Left hindlimb (tissue), 1 donor: ENCODE results near the gene GLCE.
"Not testable (repeated sequence)": the region's sequence is repeated elsewhere in the genome, so short reads cannot be mapped to it uniquely, and the experiment has no call there.

Experiments used
- DNase-seq: peaks from one replicate; pipeline ENCODE4 v3.0.0-alpha.2; 2018

The GLCE gene

DNA sequence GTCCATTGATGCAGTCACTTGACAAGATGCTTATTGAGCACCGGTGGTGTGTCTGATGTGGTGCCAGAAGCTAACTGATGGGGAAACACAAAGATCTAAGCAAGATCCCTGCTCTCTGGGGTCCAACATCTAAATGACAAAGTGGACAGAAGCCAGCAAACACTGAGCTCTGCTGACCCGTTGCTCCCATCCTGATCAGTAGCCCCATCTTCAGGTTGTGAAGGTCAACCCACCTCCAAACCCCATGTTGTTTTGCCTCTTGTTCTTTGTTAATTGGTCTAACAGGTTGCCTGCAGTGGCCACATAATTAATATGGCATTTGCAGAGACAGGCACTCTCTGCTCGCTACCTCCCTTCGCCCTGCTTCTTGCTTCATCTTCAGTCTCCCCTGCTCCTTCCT, 21.5 kb upstream of the GLCE start:
- no peak for DNase-seq

DNA sequence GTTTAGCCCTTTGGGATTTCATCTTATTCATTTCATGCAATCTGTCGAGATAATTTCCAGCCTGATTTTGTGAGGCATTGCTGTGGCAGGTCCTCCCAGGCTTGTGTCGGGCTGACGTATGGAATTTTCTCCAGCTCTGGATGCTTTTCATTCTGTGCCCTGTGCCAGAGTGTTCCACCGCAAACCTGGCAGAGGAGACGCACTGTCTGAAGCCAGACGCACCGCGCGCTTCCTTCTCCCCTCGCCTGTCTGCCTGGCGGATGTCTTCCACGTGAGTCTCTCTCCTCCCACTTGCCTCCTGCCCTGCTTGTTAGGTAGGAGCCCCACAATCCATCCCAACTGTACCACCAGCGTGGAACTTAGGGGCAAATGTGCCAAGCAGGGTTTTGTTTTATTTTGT, 20.1 kb upstream of the GLCE start:
- peak; percentile 57 for DNase-seq

DNA sequence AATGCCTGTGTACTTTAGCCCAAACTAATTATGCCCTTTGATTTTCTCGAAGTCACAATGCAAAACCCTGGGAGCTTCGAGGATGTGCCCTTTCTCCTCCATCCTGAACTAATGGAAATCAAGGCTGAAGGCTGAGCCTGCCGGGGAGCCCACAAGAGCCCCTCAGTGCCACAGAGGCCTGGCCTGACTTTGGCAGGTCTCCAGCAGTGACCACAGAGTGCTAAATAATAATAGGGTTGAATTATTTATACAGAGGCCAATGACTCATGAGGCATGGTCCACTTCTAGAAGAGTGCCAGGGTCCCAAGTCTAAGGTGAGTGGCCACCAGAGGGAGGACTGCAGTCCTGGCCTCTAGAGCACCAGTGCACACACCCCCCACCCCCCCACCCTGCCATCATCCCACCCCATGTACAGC, 19.1 kb upstream of the GLCE start:
- no peak for DNase-seq

DNA sequence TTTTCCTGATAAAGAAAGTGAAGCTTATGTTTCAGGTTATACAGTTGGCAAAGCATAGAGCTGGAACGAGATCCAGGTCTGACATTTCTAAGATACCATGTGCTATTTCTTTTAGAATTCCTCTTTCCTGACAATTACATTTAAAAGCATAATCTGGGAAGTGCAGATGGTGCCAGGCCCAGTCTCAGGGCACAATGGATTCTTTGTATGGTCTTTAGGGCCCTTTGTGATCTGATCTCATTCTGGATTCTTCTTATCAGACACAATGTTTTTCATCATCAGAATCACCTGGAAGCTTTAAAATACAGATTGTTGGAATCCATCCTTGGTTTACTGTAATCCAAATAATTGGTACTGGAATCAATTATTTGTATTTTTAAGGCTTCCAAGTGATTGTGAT, 18.6 kb upstream of the GLCE start:
- DNase-seq, result no peak

DNA sequence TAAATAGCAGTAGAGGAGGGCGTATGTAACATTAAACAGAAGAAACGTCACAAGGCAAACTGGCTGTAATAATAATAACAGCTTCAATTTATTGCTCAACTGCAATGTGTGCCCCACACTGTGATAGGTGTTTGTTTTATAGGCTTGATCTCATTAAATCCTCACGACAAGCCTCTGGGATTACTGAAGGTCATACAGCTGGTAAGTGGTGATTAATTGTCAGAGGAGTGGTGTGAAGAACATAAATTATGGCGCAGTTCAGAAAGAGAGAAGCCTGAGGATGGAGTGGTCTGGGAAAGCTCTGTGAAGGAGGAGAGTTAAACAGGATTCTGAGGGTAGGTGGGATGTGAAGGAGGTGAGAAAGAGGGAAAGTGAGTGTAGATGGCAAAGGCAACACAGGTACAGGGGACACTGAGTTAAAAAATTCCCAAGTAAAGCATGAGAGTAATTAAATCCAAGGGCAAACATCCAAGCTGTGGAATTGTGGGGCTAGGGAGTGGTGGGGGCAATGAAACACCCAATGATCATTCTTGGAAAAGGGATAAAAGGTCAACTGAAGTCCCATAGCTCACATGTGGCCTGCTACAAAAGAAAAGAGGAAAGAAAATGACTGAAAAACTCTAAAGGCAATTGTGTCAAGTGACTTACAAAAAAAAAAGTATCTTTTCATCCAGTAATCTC, 16.5 kb upstream of the GLCE start:
- no peak for DNase-seq

DNA sequence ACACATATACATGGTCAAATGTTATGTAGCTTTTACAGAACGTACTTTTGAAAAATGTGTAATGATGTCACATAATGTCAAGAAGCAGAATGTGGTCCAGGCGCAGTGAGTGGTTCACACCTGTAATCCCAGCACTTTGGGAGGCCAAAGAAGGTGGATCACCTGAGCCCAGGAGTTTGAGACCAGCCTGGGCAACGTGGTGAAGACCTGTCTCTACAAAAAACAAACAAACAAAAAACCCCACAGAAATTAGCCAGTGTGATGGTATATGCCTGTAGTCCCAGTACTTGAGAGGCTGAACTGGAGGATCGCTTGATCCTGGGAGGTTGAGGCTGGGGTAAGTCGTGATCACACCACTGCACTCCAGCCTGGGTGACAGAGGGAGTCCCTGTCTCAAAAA, 15.9 kb upstream of the GLCE start:
- DNase-seq, result no peak

DNA sequence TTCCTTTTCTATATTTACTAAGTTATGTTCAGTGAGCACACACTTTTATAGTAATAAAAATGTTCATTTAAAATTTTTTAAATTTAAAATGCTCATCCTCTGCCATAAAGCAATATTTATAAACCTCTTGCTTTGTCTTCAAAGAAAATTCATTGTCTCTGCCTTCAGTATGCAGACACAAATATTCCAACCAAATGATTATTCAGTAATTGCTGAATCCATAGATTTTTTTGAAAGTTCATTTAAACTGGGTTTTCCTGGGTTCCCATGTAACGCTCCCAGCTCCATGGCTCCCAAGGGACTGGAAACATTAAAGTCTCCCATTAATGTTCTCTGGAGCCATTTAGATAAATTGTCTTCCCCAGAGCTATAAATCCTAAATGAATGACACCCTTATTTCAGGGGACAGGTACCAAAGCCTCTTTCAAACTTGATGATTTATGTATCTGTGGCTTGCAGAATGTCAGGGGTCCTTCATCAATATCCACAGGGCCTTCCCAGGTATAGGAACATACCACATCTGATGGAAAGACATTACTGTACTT, 15.2 kb upstream of the GLCE start:
- DNase-seq, result no peak

DNA sequence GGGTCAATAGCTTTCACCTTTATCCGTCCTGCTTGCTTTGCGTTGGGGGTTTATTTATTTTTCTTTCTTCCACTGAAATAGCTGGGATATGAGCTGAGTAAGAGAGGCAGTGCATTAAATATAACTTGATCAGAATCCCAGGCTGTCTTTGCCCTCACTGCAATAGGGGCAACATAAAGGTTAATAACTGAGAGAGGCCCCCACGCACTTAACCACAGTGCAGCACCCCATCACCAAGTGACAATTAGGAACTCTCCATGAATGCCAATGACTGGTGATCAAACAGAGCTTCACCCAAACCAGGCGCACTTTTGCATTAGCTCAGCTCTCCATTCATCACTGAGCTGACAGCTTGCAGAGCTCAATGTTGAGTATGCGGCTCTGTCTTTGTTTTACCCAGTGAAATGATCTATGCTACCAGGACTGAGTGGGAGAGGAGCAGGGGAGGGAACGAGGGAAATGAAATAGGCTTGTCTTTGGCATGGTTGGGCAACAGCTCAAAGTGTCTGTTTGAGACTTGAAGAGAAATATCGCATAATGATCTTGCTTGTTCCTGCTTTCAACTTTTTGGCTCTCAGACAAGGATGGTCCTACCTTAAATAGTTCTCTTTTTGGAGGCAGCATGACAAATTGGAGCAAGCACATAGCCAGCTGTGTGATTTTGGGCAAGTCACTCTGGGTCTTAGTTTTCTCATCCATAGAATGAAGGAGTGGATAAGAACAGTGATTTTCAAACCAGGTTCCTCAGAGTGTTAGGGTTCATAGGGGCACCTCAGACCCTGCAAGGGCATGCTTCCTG, 14.5 kb upstream of the GLCE start:
- DNase-seq, result no peak

DNA sequence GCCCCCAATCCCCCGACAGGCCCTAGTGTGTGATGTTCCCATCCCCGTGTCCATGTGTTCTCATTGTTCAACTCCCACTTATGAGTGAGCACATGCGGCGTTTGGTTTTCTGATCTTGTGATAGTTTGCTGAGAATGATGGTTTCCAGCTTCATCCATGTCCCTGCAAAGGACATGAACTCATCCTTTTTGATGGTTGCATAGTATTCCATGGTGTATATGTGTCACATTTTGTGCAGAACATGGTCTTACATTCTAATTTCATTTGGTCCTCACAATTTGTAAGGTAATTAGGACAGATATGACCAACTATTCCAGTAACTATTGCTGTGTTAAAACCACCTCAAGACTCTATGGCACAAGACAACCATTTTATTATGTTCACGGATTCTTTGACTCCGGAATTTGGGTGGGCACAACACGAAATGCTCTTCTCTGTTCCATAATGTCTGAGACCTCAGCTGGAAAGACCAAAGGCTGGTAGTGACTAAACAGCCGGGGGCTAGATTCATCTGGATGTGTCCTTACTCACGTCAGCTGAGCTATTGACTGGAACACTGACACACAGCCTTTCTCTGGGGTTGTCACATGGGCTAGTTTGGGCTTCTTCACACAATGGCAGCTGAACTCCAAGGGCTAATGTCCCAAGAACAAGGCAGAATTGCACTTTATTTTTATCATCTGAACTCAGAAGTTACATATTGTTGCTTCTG, 13.6 kb upstream of the GLCE start:
- no peak for DNase-seq

DNA sequence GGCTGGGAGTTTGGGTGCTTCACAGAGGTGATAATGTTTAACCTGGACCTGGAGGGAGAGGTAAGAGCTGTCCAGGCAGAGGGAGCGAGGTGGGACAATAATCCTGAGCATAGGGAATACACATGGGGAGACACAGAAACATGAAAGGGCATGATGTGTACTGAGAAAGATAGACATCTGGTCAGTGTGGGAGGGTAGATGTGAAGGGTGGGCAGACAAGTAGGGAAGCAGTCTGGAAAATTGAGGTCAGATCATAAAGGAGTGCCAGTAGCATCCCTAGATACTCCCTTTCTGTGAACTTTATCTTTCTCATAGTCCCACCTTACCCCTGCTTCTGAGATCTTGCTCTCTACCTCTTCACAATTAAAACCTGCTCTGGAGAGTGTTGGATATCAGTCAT, 12.0 kb upstream of the GLCE start:
- DNase-seq, result no peak

DNA sequence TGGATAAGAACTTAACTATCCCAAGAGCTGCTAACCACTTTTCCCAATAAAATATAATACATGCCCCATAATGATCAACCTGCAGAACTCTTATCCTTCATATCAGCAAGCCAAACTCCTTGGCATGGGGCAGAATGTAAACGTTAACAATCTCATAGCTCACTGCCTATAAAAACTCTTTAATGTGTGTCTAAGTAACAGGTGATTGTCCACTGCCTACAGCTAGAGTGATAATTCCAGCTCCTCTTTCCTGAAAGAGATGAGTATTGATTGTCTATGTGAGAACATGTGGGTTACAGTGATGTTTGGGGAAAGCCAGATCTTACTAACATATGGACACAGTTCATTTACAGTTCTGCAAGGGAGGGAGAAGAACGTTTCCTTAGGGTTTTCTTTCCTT, 11.3 kb upstream of the GLCE start:
- DNase-seq, result no peak

DNA sequence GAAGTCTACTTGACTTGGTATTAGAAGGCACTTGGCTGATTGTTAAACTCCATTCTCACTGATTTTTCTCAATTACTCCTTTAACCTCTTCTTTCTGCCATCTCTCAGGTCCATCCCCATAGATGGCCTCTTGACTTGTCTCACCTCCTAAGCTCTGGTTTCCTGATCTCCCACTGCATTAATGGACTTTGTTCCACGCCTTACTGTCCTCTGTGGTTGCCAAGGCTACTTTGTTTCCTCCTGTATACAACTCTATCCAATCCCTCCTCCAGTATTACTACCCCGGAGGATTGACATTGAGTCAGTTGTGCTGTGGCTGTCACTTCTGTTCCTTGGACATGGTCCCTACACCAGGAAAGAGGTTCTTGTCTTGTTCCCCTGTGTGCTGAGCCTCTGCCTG, 10.6 kb upstream of the GLCE start:
- no peak for DNase-seq

DNA sequence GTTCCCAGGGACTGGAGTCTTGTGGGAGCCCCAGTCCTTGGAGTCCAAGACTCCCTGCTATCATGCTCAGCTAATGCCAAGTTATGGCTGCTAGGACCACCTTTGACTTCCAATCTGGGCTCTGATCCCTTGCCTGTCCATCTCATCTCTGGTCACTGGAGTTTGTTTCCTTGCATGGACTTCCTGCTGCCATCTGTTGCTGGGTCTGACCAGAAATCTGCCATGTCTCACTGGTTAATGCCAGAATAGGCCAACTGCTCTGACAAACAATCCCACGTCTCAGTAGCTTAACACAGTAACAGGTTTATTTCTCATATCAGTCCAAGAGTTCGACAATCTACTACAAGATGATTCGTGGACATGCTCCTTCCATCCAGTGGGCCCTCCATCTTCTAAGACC, 10.1 kb upstream of the GLCE start:
- no peak for DNase-seq

DNA sequence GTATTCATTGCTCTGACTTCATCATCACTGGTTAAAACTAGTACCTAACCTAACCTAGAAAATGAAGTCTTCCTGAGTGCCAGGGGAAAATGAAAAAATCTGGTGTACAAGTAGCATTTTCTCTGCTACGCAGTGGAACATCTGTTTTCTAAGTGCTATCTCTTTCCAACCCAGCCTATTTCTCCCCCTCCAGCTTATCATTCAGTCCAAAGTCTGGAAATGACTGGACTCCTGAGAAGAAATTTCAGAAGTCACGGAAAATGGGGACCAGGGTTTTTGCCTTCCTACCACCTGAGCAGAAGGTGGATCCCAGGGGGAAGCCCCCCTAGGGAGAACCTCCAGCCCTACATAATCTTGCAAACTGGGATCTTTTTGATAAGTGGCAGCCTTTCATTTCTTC, 9.6 kb upstream of the GLCE start:
- DNase-seq, result no peak

DNA sequence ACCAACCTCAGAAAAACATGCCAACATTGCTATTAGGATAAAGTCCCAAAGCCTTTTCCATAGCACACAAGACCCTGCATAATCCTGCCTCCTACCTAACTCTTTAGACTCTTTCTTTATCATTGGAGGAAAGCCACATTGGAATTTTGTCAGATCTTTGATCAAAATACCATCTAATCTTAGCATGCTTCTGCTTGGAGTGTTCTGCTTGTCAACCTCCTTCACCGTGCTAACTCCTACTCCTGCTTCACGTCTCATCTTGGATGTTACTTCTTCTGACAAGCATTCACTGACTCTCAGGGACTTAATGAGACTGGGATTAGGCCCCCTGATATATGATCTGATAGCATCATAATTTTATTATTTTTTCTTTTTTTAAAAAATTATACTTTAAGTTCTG, 7.4 kb upstream of the GLCE start:
- no peak for DNase-seq

DNA sequence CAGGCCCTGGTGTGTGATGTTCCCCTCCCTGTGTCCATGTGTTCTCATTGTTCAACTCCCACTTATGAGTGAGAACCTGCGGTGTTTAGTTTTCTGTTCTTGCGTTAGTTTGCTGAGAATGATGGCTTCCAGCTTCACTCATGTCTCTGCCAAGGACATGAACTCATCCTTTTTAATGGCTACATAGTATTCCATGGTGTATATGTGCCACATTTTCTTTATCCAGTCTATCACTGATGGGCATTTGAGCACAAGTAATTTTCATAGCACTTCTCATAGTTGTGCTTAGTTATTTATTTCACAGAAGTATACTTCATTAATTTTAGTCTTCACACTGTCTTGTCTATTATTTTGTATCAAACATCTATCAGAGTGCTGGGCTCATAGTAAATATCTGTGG, 6.8 kb upstream of the GLCE start:
- DNase-seq, result not testable (repeated sequence)

DNA sequence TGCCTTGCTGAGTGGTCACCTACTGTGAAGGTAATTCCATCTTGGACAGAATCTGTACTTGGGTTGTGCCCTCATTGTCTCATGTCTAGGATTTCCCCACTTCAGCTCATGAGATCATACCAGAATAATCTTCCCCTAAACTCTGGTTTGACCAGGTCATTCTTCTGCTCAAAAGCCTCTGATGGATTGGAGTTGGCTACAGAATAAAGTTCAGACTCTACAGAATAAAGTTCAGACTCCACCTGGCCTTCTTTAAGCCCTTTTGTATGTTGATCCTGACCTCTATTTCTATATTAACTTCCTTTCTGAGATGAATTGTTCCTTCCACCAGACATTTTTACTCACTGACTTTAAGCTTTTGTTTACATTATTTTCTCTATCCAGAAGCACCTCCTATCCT, 6.4 kb upstream of the GLCE start:
- DNase-seq, result no peak

DNA sequence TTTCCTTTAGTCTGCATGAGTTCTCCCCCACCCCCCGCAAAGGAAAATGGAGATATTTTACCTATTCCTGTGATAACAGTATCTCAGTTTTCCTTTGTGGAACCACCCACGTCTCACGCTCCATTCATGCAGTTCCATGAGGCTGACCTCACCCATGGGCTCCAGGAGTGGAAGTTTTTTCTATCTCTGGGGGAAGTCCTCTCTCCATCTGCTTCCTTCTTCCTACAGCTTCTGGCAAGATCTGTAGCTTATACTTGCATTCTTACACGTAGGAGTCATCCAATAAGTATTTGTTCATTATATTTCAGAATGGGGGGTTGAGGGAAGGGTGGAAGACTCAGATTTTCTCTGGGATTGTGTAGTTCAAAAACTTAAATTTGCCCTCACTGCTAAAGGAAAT, 5.8 kb upstream of the GLCE start:
- DNase-seq, result no peak

DNA sequence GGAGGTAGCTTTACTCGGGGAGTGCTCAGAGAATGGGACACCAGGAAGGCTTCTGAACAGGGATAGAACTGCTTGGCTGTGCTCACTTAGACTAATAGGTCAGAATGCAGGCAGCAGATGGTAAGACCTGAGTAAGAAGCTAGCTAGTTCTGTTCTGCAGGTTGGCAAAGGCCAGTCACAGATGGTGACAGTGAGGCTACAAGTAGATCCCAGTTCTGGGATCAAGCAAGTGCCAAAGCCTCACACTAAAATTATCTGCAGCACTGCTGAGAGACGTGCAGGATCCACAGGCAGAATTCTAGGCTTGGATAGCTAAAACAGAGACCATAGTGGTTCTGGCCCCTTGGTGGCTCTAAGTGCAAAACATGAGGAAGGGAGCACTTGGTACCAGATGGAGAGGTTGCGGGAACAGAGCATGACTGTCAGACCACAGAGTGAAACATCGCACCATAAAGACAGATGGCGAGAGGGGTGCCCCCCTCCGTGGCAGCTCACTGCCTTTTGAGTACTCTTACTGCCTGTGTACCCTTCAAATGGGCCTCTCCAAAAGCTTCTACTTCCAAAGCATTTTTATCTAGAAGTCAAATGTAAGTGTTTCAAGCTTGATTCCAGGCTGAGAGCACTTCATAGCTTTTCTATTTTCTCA, 3.6 kb upstream of the GLCE start:
- DNase-seq, result no peak

DNA sequence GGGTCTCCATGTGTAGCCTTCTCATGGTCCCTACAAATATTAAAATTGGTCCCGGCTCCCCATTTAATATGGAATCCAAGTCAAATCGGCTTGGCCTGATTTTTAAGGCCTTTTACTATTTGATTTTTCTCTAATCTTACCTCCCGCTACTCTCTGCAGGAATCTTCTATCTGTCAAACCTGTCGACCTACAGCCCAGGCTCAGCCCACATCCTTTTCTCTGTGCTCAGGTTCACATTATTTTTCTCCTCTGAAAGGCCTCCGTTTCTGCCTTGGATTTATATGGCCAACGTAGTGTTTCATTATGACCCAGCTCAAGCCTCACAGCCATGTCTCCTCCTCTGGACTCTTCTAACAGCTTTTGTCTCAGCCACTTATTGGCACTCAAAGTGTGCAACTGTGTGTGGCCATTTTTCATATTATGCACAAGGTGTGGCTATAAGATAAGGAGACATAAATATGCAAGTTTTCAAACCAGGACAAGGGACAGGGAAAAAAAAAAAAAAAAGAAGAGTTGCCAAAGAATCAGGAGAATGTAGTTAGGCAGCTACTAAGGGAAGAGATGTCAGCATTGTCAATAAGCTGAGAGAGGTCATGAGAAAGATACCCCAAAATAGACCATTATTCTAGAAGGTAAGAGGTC, 2.1 kb upstream of the GLCE start:
- no peak for DNase-seq

DNA sequence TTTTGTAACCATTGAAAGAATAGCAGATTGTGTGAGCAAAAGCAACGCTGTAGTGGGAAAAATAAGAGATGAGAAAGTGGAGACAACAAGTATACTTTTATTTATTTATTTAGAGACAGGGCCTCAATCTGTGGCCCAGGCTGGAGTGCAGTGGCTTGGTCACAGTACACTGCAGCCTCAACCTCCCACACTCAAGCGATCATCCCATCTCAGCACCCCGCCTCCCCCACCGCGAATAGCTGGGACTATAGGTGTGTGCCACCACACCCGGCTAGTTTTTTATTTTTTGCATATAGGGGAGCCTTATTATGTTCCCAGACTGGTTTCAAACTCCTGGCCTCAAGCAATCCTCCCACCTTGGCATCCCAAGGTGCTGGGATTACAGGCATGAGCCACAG, 1.6 kb upstream of the GLCE start:
- DNase-seq, result no peak

DNA sequence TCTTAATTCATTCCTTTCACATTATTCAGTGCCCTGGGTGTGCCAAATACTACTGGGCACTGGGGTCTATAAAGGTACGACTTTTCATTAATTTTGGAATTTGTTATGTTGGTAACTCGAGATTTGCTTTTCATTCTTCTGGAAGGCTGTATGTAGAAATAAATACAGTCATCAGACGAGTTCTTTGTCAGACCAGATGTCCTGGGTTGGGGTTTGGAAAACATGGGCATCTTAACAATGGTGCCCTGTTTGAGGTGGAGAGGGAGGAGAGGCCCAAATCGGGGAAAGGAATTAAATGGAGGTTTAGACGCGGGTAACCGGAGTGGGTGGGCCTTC, 662 bp upstream of the GLCE start:
- DNase-seq, result no peak
